Parathyroid adenoma (tissue), 2 donors: ENCODE data around the gene HES6.

Experiments used
- H2AFZ ChIP-seq: fragments of 300-600 bp; sonication (generic); one replicate; pipeline ENCODE4 v1.7.0; 2017; ENCODE audit warnings: antibody characterized with exemption, mild to moderate bottlenecking
- H3K27ac ChIP-seq: fragments of 300-600 bp; sonication (generic); one replicate; pipeline ENCODE4 v1.7.0; 2017
- H3K27me3 ChIP-seq: fragments of 300-600 bp; sonication (generic); one replicate; pipeline ENCODE4 v1.7.0; 2017; ENCODE audit warnings: low read length; ENCODE audit not compliant: control insufficient read depth, insufficient read depth
- H3K36me3 ChIP-seq: fragments of 300-600 bp; sonication (generic); one replicate; pipeline ENCODE4 v1.7.0; 2017; ENCODE audit warnings: low read length; ENCODE audit not compliant: control insufficient read depth, insufficient read depth
- H3K4me1 ChIP-seq: fragments of 300-600 bp; sonication (generic); one replicate; pipeline ENCODE4 v1.7.0; 2017; ENCODE audit warnings: control low read depth
- H3K4me2 ChIP-seq: fragments of 300-600 bp; sonication (generic); one replicate; pipeline ENCODE4 v1.7.0; 2017; ENCODE audit warnings: low read length
- H3K4me3 ChIP-seq: fragments of 300-600 bp; sonication (generic); one replicate; pipeline ENCODE4 v1.7.0; 2017; ENCODE audit warnings: low read depth, low read length
- H3K79me2 ChIP-seq: fragments of 300-600 bp; sonication (generic); one replicate; pipeline ENCODE4 v1.7.0; 2017; ENCODE audit warnings: control low read depth
- H3K9ac ChIP-seq: fragments of 300-600 bp; sonication (generic); one replicate; pipeline ENCODE4 v1.7.0; 2017; ENCODE audit warnings: mild to moderate bottlenecking
- H3K9me3 ChIP-seq: fragments of 300-600 bp; sonication (generic); one replicate; pipeline ENCODE4 v1.7.0; 2017; ENCODE audit warnings: low read length; ENCODE audit not compliant: control insufficient read depth
- TF ChIP-seq, protein P1 (sequence below): fragments of 300-600 bp; sonication (generic); IDR thresholded peaks from one replicate; pipeline ENCODE4 v1.7.0; 2017; ENCODE audit warnings: antibody characterized with exemption, mild to moderate bottlenecking
- donor health status: primary hyperparathyroidism.

HES6 gene

DNA sequence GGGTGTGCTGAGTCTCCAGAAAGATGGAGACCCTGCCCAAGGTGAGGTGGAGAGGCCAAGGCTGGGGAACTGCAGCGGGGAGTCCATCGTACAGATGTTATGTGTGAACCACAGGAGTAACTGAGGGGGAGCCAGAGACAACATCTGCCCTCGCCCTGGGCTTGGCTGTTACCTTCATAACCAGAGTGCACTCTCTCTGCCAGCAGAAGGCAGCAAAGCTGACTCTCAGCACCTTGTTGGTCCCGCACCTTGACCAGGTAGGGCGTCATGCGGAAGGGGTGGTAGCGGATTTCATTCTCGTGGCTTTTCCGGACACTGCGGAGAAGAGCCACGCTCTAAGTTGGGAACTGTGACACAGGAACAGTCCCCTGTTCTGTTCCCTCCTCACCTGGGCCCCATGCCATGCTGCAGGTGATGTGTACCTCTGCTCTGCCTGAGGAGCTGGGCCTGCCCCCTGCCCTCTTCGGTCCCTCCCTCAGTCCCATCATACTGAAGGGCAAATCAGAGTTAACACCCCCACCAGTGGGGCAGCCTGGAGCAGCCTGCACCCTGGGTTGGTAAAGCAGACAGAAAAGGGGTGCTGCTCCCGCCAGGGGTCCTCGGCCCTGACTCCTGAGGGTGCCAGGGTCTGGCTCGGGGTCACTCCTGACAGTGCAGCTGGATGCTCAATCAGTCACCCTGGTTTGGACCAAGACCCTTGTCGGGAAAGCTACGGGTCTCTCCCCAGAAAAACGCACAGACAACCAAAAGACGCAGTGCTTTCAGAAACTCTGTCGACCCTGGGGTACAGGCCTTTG is 28.2 kb upstream of the HES6 start:
- Histone ChIP-seq H2AFZ (no peak overlapping the region), H3K9ac (no peak overlapping the region), H3K27ac (no peak overlapping the region), H3K4me3 (no peak overlapping the region), H3K4me1 (peaks cover 2% of the 10 kb centered on the region), H3K9me3 (no peaks in the 10 kb centered on the region), H3K36me3 (no peaks in the 10 kb centered on the region), H3K79me2 (no peaks in the 10 kb centered on the region), H3K4me2 (no peak overlapping the region), H3K27me3 (no peaks in the 10 kb centered on the region)
- TF ChIP-seq, protein P1, sequence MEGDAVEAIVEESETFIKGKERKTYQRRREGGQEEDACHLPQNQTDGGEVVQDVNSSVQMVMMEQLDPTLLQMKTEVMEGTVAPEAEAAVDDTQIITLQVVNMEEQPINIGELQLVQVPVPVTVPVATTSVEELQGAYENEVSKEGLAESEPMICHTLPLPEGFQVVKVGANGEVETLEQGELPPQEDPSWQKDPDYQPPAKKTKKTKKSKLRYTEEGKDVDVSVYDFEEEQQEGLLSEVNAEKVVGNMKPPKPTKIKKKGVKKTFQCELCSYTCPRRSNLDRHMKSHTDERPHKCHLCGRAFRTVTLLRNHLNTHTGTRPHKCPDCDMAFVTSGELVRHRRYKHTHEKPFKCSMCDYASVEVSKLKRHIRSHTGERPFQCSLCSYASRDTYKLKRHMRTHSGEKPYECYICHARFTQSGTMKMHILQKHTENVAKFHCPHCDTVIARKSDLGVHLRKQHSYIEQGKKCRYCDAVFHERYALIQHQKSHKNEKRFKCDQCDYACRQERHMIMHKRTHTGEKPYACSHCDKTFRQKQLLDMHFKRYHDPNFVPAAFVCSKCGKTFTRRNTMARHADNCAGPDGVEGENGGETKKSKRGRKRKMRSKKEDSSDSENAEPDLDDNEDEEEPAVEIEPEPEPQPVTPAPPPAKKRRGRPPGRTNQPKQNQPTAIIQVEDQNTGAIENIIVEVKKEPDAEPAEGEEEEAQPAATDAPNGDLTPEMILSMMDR: no peak

DNA sequence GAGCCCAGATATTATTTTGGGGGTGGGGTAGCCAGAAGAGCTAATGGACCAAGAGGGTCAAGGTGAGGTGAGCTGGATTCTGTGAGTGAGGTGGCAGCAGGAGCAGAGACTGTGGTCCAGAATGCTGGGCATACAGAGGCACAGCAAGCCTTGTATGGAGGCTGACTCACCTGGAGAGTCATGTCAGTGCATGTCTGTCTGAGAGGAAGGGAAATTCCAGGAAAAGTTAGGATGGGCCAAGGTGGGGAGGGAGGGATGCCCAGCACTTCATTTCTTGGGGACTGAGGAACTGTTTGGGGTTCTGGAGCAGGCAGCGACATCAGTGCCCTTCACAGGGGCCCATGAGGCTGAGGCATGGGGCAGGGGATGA is 27.5 kb upstream of the HES6 start:
- H3K27ac ChIP-seq: no peak overlapping the region
- no peaks in the 10 kb centered on the region for H3K9me3 ChIP-seq
- no peaks in the 10 kb centered on the region for H3K79me2 ChIP-seq
- TF ChIP-seq, protein P1: no peak
- no peak overlapping the region for H3K4me3 ChIP-seq
- peaks cover 2% of the 10 kb centered on the region for H3K4me1 ChIP-seq
- no peaks in the 10 kb centered on the region for H3K36me3 ChIP-seq
- H3K27me3 ChIP-seq: no peaks in the 10 kb centered on the region
- H2AFZ ChIP-seq: no peak overlapping the region
- no peak overlapping the region for H3K4me2 ChIP-seq
- H3K9ac ChIP-seq: no peak overlapping the region

DNA sequence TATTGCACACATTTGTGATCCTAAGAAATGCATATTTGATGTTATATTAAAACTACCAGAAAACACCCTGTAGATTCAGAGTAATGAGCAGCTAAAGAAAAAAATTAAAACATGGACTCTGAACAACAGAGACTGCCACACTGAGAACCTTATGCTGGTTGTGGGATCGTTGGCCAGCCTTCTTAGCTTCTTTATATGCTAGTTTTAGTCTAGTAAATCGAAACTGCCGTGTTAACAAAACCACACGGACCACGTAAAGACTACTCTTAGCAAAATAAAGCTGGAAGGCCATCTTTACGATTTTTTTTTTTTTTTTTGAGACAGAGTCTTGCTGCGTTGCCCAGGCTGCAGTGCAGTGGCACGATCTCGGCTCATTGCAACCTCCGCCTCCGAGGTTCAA is 25.8 kb upstream of the HES6 start:
- TF ChIP-seq, protein P1: no peak
- Histone ChIP-seq H3K27ac (no peak overlapping the region), H3K79me2 (no peaks in the 10 kb centered on the region), H2AFZ (no peak overlapping the region), H3K27me3 (no peaks in the 10 kb centered on the region), H3K4me1 (peaks cover 9% of the 10 kb centered on the region), H3K4me2 (no peak overlapping the region), H3K9ac (no peak overlapping the region), H3K9me3 (no peaks in the 10 kb centered on the region), H3K4me3 (no peak overlapping the region), H3K36me3 (no peaks in the 10 kb centered on the region)

DNA sequence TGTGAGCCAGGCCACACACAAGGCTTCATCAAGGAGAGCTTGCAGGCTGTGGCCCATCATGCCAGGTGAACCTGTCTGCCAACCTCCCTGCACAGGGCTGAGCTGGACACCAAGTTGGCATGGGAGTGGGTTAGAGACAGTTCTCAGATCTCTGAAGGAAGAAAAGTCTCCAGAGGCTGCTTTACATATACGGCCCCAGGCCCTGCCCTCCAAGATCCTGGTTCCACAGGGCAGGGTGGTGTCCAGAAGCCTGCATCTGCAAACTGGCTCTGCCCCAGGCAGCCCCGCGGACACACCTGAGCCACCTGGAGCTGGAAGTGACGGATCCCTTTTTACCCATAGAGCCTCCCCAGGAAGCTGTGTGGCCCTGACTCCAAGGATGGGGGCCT is 24.2 kb upstream of the HES6 start:
- H2AFZ ChIP-seq: no peak overlapping the region
- no peak overlapping the region for H3K27ac ChIP-seq
- H3K4me2 ChIP-seq: no peak overlapping the region
- no peaks in the 10 kb centered on the region for H3K9me3 ChIP-seq
- no peak overlapping the region for H3K4me3 ChIP-seq
- no peaks in the 10 kb centered on the region for H3K27me3 ChIP-seq
- no peaks in the 10 kb centered on the region for H3K36me3 ChIP-seq
- H3K79me2 ChIP-seq: no peaks in the 10 kb centered on the region
- TF ChIP-seq, protein P1: no peak
- no peak overlapping the region for H3K9ac ChIP-seq
- peaks cover 12% of the 10 kb centered on the region for H3K4me1 ChIP-seq
